Hematopoietic multipotent progenitor cell treated with erythropoietin and hydrocortisone succinate and interleukin-3 and kit ligand, for 4 days (in vitro differentiated cells): Measurements from ENCODE around the gene TEN1.
A peak's percentile ranks its signal among the peaks of the same experiment; 100 is the strongest.
"Not testable (repeated sequence)": the region's sequence is repeated elsewhere in the genome, so short reads cannot be mapped to it uniquely, and the experiment has no call there.

Experiments
- DNase-seq: peaks from one replicate; pipeline ENCODE4 v3.0.0-alpha.2; 2015

Gene TEN1, protein sequence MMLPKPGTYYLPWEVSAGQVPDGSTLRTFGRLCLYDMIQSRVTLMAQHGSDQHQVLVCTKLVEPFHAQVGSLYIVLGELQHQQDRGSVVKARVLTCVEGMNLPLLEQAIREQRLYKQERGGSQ

GRCh38 chr17:75978938-75979704 is at the start of gene TEN1, which contains the start of gene ACOX1:
Gene TEN1, plus strand, starts transcription at chr17:75979240. Its CDS starts 6,953 bp downstream, at chr17:75986193.
Gene ACOX1, minus strand, starts transcription at chr17:75979166. Its CDS starts 93 bp downstream, at chr17:75979073.
- DNase-seq = peak; percentile 99

DNA sequence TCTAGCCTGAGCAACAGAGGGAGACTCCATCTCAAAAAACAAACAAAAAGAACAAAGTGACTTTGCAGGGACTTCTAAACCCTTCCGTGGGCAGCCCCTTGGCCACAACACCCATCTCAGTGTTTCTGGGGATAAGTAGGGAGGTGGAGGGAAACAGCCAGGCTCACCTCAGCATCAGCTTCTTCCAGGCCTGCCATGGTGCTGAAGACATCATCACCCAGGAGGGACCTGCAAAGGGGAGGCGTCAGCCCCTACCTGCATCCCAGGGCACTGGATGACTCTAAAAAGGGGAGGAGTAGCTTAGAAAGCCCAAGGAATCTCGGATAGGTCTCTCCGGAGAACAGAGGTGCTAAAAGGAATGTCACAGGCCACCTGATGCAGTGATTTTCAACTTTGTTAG is 48.0 kb upstream of the TEN1 start:
- DNase-seq = no peak

- DNase-seq = no peak
Measured at GRCh38 chr17:75932852-75933251, 46.2 kb upstream of the TEN1 start.

GRCh38 chr17:75933808-75934207 is 45.2 kb upstream of the TEN1 start:
- DNase-seq = no peak

- no peak for DNase-seq
Measured at GRCh38 chr17:75937652-75938051, 41.4 kb upstream of the TEN1 start.

GRCh38 chr17:75940727-75941441 is 38.2 kb upstream of the TEN1 start, which contains the start of gene FBF1:
Gene FBF1, minus strand, starts transcription at chr17:75941042. Its CDS starts 2,893 bp downstream, at chr17:75938149.
- peak; percentile 97 for DNase-seq

GRCh38 chr17:75941442-75941819 is 37.6 kb upstream of the TEN1 start:
- DNase-seq = no peak

GRCh38 chr17:75942473-75942872 is 36.6 kb upstream of the TEN1 start:
- DNase-seq = no peak

- peak; percentile 58 for DNase-seq
Measured at GRCh38 chr17:75943491-75943890, 35.5 kb upstream of the TEN1 start.

GRCh38 chr17:75945211-75945610 is 33.8 kb upstream of the TEN1 start:
- no peak for DNase-seq

- no peak for DNase-seq
Measured at GRCh38 chr17:75950421-75950820, 28.6 kb upstream of the TEN1 start.

DNA sequence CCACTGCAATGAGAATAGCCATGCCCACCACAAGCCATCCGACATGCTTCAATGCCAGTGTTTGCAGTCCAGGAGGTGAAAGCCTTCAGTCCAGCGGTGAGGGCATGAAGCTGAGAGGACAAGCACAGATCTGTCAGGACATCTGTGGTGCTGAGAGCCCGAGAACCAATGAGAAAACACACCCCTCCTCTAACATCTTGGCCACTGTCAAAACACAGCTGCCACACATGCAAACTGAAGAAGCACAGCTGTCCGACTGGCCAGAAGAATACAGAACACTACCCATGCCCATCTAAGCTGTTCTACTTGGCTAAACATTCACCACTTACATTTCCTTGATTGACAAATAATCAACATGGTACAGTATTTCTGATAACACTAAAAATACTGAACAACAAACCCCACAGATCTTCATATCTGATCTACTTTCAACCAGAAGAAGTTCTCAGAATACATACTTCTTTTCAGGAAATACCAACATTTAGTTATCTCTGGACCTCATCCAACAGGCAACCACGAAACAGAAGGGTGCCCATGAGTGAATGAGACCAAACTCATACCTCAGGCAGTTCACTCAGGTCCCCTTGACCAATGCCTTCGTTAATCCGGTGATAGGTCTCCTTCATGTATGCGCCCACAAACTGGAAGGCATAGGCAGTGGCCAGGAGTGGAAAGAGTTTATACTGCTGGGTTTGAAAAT is 28.0 kb upstream of the TEN1 start:
- peak; percentile 93 for DNase-seq

- no peak for DNase-seq
Measured at GRCh38 chr17:75959051-75959838, 19.8 kb upstream of the TEN1 start.

- no peak for DNase-seq
Measured at GRCh38 chr17:75959839-75960511, 19.1 kb upstream of the TEN1 start.

- no peak for DNase-seq
Measured at GRCh38 chr17:75965468-75965867, 13.6 kb upstream of the TEN1 start.

DNA sequence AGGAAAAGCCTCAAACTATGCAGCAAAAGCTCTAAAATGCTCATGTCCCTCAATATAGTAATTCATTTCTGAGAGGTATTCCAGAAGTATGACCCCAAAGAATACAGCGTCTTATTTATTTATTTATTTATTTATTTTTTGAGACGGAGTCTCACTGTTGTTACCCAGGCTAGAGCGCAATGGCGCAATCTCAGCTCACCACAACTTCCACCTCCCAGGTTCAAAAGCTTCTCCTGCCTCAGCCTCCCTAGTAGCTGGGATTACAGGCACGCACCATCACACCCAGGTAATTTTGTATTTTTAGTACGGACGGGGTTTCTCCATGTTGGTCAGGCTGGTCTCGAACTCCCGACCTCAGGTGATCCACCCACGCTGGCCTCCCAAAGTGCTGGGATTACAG is 10.0 kb upstream of the TEN1 start:
- DNase-seq = not testable (repeated sequence)

DNA sequence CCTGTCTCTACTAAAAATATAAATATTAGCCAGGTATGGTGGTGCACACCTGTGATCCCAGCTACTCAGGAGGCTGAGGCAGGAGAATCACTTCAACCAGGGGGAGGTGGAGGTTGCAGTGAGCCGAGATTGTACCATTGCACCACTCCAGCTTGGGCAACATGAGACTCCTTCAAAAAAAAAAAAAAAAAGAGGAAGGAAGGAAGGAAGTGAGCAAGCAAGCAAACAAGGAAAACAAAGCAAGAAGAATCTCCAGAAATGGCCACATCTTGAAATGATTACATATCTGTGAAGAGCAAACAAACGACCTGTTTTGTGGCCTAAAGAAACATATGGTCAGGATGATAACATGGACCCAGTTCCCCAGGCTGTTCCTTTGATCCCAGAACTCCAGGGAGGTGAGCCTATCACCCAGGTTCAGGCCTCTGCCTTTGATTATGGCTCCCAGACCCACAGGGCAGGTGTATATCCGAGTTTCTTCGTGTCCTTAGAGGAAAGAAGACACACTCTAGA is 9.0 kb upstream of the TEN1 start:
- peak; percentile 62 for DNase-seq

- no peak for DNase-seq
Measured at GRCh38 chr17:75970626-75971025, 8.4 kb upstream of the TEN1 start.

- DNase-seq = not testable (repeated sequence)
Measured at GRCh38 chr17:75975187-75975586, 3.9 kb upstream of the TEN1 start.

- no peak for DNase-seq
Measured at GRCh38 chr17:75975757-75976174, 3.3 kb upstream of the TEN1 start.

DNA sequence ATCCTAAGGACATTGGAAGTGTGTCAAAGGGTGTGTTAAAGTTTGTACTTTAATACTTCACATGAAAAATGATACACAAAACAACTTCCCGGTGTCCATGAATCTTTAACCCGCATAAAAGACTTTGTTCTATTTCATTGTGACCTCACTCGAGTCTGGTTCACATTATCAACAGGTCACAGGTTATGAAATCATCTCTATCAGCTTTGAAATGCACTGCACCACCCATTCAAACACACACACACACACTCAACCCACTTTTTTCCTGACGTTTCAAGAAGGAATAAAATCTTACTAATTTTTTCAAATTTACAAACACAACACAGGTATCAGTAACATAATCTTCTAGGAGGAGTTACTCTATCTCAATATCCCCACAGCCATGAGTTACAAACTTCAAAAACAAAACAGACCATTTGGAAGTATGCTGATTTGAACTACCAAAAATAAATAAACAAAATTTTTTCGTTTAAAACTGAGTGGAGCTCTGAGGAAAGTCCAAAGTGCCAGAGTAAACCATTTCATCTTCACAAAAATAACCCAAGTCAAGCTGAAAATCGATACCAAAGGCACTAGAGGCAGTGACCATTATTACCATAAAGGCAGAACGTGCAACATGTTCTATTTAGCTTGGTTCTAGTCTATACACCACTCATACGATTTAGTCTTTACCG is 2.7 kb upstream of the TEN1 start:
- DNase-seq = peak; percentile 65
